ENCODE results near the gene FYCO1. TPM values are rescaled to one million over a fixed set of nuclear protein-coding genes. Genes with fewer than 3 reads are reported as not detected.

The FYCO1 gene
- total RNA-seq, 1 donor from 2014 or later = 29.3 TPM

DNA sequence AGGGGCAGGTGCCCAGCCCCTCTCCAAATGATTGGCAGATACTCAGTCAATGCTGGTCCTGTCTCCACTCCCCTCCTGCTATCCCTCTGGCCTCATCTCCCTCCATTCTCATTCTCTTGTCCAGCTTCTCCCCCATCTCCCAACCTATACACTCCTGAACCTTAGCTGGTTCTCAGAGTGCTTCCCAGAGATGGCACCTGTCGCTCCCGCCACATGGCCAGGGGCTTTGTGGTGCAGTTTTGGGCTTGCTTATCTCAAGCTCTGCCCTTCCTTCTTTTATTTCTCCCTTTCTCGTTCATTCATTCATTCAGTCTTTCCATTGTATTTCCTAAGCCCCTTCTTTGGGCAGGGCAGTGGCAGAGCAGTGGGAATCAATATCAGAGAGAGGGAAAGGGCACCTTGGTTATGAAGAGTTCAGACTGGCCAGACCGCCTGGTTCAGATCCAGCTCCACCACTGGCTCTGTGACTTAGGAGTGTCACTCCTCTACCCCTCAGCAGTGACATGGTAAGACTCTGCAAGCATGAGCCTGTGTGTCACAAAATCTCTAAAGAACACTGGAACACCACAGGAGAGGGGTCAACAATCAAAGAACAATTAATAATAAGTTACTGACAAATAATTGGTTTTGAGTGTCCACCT is 72.6 kb downstream of the FYCO1 start:
- no peak for DNase-seq (ENCODE audit: extremely low read depth, low read depth, low spot score)

GRCh38 chr3:45922039-45922326 is 73.6 kb downstream of the FYCO1 start:
- no peak for DNase-seq (ENCODE audit: extremely low read depth, low read depth, low spot score)

GRCh38 chr3:45921158-45922038 is 74.2 kb downstream of the FYCO1 start:
- no peak for DNase-seq (ENCODE audit: extremely low read depth, low read depth, low spot score)

GRCh38 chr3:45917146-45917898 is 78.3 kb downstream of the FYCO1 start:
- no peak for DNase-seq (ENCODE audit: extremely low read depth, low read depth, low spot score)

GRCh38 chr3:45915518-45916231 is 79.9 kb downstream of the FYCO1 start:
- DNase-seq (ENCODE audit: extremely low read depth, low read depth, low spot score) = no peak

DNA sequence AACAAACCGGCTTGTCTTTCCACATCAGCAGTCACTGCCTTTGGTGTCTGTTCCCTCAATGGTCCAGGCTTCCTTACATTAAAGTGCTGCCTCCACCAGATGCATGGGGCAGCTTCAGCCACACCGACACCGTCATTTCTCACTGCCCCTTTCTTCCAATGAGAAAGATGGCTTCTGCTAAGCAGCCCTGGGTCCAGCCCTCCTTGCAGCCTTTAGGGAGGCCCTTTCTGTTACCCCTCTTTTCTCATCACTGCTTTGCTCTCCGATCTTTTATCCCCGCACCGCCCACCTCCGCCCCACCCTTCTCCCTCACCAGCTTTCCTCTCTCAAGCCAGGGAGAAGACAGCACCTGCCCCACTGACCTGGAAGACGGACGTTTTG is 80.6 kb downstream of the FYCO1 start:
- no peak for DNase-seq (ENCODE audit: extremely low read depth, low read depth, low spot score)

DNA sequence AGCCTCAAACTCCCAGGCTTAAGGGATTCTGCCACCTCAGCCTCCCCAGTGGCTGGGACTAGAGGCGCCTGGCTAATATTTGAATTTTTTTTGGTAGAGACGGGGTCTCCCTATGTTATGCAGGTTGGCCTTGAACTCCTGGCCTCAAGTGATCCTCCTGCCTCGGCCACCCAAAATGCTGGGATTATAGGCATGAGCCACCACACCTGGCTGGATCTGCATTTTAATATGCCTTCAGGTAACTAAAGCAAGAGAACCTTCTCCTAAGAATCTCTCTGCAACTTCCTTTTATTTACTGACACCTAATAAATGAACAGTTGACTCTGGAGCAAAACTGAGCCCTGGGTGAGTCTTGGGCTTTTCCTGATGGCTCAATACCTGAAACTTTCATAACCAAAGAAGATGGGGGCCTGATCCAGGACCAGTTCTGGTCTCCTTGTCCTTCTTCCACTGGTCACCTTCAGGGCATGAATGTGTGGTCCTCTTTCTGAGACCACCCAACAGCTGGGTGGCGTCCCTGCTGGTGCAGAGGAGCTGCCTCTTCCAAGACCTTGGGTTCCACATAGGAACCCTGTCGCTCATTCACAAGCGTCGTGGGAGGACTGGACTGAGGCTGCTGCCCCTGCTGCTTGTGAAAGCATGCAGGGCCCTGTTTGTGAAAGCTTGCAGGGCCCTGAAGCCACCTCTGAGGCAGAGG is 81.1 kb downstream of the FYCO1 start:
- DNase-seq (ENCODE audit: extremely low read depth, low read depth, low spot score) = no peak

- no peak for DNase-seq (ENCODE audit: extremely low read depth, low read depth, low spot score)
Measured at GRCh38 chr3:45912435-45912834, 83.2 kb downstream of the FYCO1 start.

GRCh38 chr3:45911511-45912226 is 84.0 kb downstream of the FYCO1 start:
- DNase-seq (ENCODE audit: extremely low read depth, low read depth, low spot score) = no peak

DNA sequence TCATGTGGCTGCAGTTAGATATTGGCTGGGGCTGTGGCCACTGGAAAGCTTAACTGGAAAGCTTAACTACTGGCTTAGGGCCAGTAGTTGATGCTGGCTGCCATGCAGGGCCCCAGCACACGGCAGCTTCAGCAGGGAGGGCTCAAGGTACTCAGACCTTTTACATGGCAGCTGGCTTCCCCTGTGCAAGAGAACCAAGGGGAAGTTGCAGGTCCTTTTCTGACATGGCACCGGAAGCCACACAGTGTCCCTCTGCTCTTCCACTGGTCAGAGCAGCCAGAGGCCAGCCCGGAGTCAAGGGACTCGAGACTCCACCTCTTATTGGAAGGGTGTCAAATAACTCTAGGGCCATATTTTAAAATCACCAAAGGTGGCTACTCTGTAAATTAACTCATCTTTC is 84.7 kb downstream of the FYCO1 start:
- DNase-seq (ENCODE audit: extremely low read depth, low read depth, low spot score) = no peak

- no peak for DNase-seq (ENCODE audit: extremely low read depth, low read depth, low spot score)
Measured at GRCh38 chr3:45909542-45909941, 86.1 kb downstream of the FYCO1 start.

- no peak for DNase-seq (ENCODE audit: extremely low read depth, low read depth, low spot score)
Measured at GRCh38 chr3:45908761-45909160, 86.9 kb downstream of the FYCO1 start.

DNA sequence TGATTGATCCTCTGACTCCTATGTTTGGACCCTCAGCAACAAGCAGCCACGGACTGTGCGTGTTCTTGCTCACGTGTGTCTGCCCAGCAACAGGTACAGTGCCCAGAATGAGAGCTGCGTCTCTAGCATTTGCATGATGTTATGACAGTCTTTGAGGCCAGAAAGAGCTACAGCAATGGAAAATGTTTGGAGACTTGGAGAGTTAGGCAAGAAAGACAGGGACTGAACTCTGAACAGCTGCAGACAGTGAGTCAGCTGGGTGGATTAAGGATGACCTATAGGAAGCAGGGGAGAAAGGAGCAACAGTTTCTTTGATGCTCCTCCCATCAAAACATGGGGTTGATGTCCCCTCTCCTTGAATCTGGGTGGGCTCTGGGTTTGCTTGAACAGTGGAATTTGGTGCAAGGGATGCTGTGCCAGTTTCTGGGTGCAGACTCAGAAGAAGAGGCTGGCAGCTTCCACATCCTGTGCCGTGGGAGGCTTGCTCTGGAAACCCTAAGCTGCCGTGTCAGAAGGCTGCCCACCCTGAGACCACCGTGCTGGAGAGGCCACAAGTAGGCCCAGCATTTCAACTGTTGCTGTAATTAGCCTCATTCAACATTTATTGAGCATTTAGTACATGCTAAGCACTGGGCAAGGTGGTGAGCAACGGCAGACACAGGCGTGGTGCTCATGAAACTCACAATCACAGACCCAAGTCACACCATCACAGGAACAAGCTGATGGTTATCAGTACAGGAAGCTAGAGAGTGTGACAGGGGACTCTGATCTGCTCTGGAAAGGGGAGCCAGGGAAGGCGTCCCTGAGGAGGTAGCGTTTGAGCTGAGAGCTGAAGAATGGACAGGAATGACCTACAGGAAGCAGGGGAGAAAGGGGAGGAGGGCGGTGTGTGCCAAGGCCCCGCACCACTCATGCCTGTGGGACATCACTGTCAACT is 87.6 kb downstream of the FYCO1 start:
- DNase-seq (ENCODE audit: extremely low read depth, low read depth, low spot score) = no peak

GRCh38 chr3:45906681-45907407 is 88.8 kb downstream of the FYCO1 start:
- DNase-seq (ENCODE audit: extremely low read depth, low read depth, low spot score) = no peak

DNA sequence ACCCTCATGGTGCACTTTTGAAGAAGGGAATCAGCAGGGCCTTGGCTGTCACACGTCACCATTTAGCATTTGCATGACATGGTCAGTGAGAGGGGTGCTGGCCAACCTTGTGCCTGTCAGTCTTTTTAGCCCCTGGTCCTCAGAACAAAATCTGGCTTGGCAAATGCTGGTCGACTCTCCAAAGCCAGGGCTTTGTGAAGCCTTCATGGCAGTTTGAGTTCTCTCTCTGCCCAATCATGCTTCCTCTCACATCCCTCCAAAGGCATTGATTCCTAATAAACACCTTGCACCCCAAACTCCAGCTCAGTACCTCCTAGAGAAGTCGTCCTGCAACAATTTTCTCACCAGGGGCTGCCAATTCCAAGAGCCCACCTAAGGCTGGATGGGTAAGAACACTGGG is 89.9 kb downstream of the FYCO1 start:
- no peak for DNase-seq (ENCODE audit: extremely low read depth, low read depth, low spot score)

- DNase-seq (ENCODE audit: extremely low read depth, low read depth, low spot score) = no peak
Measured at GRCh38 chr3:45904931-45905330, 90.7 kb downstream of the FYCO1 start.

- DNase-seq (ENCODE audit: extremely low read depth, low read depth, low spot score) = no peak
Measured at GRCh38 chr3:45896956-45897355, 98.7 kb downstream of the FYCO1 start.

Data from glomerular endothelial cell (primary cell).